ENCODE measurements around the gene STK32A.

DNA sequence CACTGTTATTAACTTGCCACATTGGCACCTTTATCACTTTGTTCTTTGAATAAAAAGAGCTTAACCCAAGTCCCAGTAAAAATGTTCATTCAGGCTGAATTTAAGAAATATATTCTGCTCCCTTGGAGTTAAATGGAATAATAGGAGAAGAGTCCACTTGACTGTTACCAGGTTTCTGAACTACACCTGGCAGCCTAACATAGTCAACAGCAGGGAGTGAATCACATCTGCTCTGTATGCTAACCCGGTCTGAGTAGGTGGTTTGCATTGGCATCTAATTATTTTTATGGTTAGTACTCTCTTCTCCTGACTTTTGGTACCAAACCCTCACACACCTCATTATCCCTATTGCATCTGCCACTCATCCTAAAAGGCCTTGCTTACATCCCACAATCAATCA lies 86.7 kb downstream of the STK32A start:
- TF ChIP-seq, protein P1, sequence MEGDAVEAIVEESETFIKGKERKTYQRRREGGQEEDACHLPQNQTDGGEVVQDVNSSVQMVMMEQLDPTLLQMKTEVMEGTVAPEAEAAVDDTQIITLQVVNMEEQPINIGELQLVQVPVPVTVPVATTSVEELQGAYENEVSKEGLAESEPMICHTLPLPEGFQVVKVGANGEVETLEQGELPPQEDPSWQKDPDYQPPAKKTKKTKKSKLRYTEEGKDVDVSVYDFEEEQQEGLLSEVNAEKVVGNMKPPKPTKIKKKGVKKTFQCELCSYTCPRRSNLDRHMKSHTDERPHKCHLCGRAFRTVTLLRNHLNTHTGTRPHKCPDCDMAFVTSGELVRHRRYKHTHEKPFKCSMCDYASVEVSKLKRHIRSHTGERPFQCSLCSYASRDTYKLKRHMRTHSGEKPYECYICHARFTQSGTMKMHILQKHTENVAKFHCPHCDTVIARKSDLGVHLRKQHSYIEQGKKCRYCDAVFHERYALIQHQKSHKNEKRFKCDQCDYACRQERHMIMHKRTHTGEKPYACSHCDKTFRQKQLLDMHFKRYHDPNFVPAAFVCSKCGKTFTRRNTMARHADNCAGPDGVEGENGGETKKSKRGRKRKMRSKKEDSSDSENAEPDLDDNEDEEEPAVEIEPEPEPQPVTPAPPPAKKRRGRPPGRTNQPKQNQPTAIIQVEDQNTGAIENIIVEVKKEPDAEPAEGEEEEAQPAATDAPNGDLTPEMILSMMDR (IDR thresholded peaks at IDR 0.05): no peak
- TF ChIP-seq POLR2A (IDR thresholded peaks at IDR 0.05): no peak
